ENCODE measurements around the gene NXPE3. TPM values are rescaled to one million over a fixed set of nuclear protein-coding genes. Genes with fewer than 3 reads are reported as not detected.

The NXPE3 gene
- total and polyA plus RNA-seq, 9 of the 15 experiments (the other 6 are each of a cell fraction or from before 2014, with no cell fraction given), result 0.25 to 2.5 (median 0.95) TPM

DNA sequence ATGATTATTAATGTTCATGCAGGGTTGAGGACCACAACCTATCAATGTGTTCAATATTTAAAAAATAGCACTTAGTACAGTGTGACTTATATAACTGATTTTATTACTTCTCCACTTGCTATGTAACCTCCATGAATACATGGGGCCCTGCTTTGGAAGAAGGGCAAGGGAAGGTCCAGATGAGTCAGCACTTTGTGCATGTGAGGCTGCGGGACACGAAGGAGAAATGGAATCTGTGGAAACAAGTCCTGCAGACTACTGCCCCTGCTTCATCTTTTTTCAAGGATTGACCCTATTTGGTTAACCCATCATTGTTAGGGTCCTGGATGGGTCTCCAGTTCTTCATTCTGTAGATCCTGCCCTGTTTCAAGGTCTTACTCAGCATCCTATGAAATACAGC, 1.6 kb downstream of the NXPE3 start (continued):
- TF ChIP-seq MAFK (IDR thresholded peaks at IDR 0.05; ENCODE audit: low read length) (peak; percentile 92), ZNF584 (CRISPR knock-in tag; IDR thresholded peaks at IDR 0.05; ENCODE audit: low read depth) (no peak), JUND (IDR thresholded peaks at IDR 0.05; ENCODE audit: borderline replicate concordance, low read depth, low read length) (0 out of 2 replicates have a peak, but pooled peaks have one; percentile 13), JUND (tag; IDR thresholded peaks at IDR 0.05; ENCODE audit: borderline replicate concordance, low read depth, low read length) (no peak; the same call in 2 of the 3 replicates)
- TF ChIP-seq, protein P1, sequence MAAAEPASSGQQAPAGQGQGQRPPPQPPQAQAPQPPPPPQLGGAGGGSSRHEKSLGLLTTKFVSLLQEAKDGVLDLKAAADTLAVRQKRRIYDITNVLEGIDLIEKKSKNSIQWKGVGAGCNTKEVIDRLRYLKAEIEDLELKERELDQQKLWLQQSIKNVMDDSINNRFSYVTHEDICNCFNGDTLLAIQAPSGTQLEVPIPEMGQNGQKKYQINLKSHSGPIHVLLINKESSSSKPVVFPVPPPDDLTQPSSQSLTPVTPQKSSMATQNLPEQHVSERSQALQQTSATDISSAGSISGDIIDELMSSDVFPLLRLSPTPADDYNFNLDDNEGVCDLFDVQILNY (CRISPR knock-in tag; IDR thresholded peaks at IDR 0.05), result no peak

DNA sequence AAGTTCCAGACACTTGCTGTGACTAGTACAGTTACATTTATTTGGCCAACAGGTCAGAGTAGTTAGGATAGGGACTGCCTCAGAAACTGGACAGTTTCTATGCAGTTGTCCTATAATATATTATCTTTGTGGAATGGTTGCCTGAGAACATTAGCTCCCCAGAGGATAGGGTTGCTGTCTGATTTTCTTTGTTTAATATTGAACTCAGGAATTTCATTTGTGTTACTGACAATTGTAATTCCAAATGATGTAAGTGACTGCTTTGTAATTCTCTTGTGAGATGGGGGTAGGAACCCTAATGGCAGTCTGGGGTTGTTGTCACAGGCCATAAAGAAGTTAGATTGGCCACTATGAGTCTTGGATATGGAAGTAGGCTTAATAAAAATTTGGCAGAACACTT, 2.2 kb downstream of the NXPE3 start:
- in situ Hi-C loops (cut with MboI), result no loop called here
- H3K36me3 ChIP-seq (ENCODE audit: control insufficient read depth, insufficient read depth, low read length), result no peaks in the 10 kb centered on the region
- CTCF ChIA-PET (ENCODE audit: low intra/inter-chr PET ratio), result no interaction called here
- ATAC-seq, result no peak
- H3K27me3 ChIP-seq (ENCODE audit: control insufficient read depth in 2 of 2, insufficient read depth in 2 of 2, low read length in 2 of 2), result no peaks in the 10 kb centered on the region
- no peak for TF ChIP-seq C11orf30 (IDR thresholded peaks at IDR 0.05; ENCODE audit: low read depth)
- TF ChIP-seq WHSC1 (IDR thresholded peaks at IDR 0.05; ENCODE audit: low read length), result no peak
- TF ChIP-seq ILK (tag; IDR thresholded peaks at IDR 0.05; ENCODE audit: borderline replicate concordance, low read depth), result no peak
- TF ChIP-seq, protein P2, sequence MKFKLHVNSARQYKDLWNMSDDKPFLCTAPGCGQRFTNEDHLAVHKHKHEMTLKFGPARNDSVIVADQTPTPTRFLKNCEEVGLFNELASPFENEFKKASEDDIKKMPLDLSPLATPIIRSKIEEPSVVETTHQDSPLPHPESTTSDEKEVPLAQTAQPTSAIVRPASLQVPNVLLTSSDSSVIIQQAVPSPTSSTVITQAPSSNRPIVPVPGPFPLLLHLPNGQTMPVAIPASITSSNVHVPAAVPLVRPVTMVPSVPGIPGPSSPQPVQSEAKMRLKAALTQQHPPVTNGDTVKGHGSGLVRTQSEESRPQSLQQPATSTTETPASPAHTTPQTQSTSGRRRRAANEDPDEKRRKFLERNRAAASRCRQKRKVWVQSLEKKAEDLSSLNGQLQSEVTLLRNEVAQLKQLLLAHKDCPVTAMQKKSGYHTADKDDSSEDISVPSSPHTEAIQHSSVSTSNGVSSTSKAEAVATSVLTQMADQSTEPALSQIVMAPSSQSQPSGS (CRISPR knock-in tag; IDR thresholded peaks at IDR 0.05), result no peak
- no peak for TF ChIP-seq ZNF75A (CRISPR knock-in tag; IDR thresholded peaks at IDR 0.05)
- no peak for TF ChIP-seq SREBF1 (IDR thresholded peaks at IDR 0.05; ENCODE audit: borderline replicate concordance, low read depth, low read length)
- TF ChIP-seq ZNF41 (CRISPR knock-in tag; conservative IDR thresholded peaks at IDR 0.05), result no peak
- TF ChIP-seq CSDE1 (IDR thresholded peaks at IDR 0.05), result no peak
- no peak for TF ChIP-seq ZC3H4 (CRISPR knock-in tag; IDR thresholded peaks at IDR 0.05; ENCODE audit: borderline replicate concordance)
- TF ChIP-seq SIN3B (IDR thresholded peaks at IDR 0.05; ENCODE audit: low read depth), result no peak
- no peak overlapping the region for H2AFZ ChIP-seq (ENCODE audit: low read depth, low read length)
- no peaks in the 10 kb centered on the region for H3K79me2 ChIP-seq (ENCODE audit: control insufficient read depth, insufficient read depth, low read length)
- no peaks in the 10 kb centered on the region for H3K9me1 ChIP-seq (ENCODE audit: control insufficient read depth, insufficient read depth, low read length)
- peaks cover 12 to 17% of the 10 kb centered on the region in 2 experiments; a peak in 4 of 5 replicates for H3K4me1 ChIP-seq (replicated peaks in 1 of 2; ENCODE audit: control insufficient read depth in 2 of 2, insufficient read depth in 2 of 2, low read length in 2 of 2)
- intact Hi-C loops (cut with micrococcal nuclease), result no loop called here
- no peak overlapping the region for H3K4me2 ChIP-seq (ENCODE audit: insufficient read depth, low read length)
- H3K4me3 ChIP-seq, result no peak overlapping the region
- H3K27ac ChIP-seq (ENCODE audit: extremely low read depth, low read depth, low read length), result no peak overlapping the region
- DNase-seq (ENCODE audit: extremely low read depth in 1 of 4, low spot score in 3 of 4), result no peak
- no peak overlapping the region for H3K9ac ChIP-seq (ENCODE audit: insufficient read depth in 1 of 2, low read depth in 2 of 2, low read length in 2 of 2)
- no peak for FAIRE-seq
- BruUV-seq (replicated peaks), result no TSS peak
- no peaks in the 10 kb centered on the region for H3K9me3 ChIP-seq (replicated peaks; ENCODE audit: control insufficient read depth, insufficient read depth, low read depth, low read length)
- no peaks in the 10 kb centered on the region for H4K20me1 ChIP-seq (replicated peaks; ENCODE audit: control insufficient read depth, insufficient read depth, low read length)
- POLR2A ChIA-PET, result no interaction called here

Data from K562 (cell line).